Cardiac muscle cell (in vitro differentiated cells and primary cell): Measurements from ENCODE around the gene PRRT4. TPM values are rescaled to one million over a fixed set of nuclear protein-coding genes. Genes with fewer than 3 reads are reported as not detected.
A peak's percentile ranks its signal among the peaks of the same experiment; 100 is the strongest.

ENCODE experiments used
- DNase-seq, 2 donors: peaks; one replicate each; pipeline versions ENCODE4 v3.0.0 to v3.0.0-alpha.2; 2010 to 2017; ENCODE audit warnings: low read depth in 1 of 2, low spot score in 1 of 2
- H3K27ac ChIP-seq: fragments of 200-600 bp; sonication (generic); 2 replicates; pipeline ENCODE4 v1.5.1; 2016
- H3K27me3 ChIP-seq: fragments of 200-600 bp; sonication (generic); 2 replicates; pipeline ENCODE4 v1.6.0; 2016; ENCODE audit warnings: control low read depth
- H3K36me3 ChIP-seq: fragments of 200-600 bp; sonication (generic); 2 replicates; pipeline ENCODE4 v1.5.1; 2016; ENCODE audit warnings: control low read depth
- H3K4me1 ChIP-seq: fragments of 200-600 bp; sonication (generic); 2 replicates; pipeline ENCODE4 v1.8.1; 2017; ENCODE audit warnings: low read depth, mild to moderate bottlenecking, mixed run types
- H3K4me3 ChIP-seq: fragments of 200-600 bp; sonication (generic); 2 replicates; pipeline ENCODE4 v1.5.1; 2016; ENCODE audit warnings: mild to moderate bottlenecking
- H3K9me3 ChIP-seq: fragments of 200-600 bp; sonication (generic); 2 replicates; pipeline ENCODE4 v1.5.1; 2017; ENCODE audit warnings: low read depth, mild to moderate bottlenecking, control low read depth
- polyA plus RNA-seq: library from polyadenylated mRNA; unstranded; fragments of >200 nt; fragmentation: Nextera tagmentation; extraction: Ambion mirVana; gene quantifications from 2 replicates; pipeline ENCODE4 v1.2.1, GENCODE V29; 2016
- total RNA-seq: library from RNA; depleted of rRNA; stranded (reverse); fragments of >200 nt; gene quantifications from 2 replicates; pipeline ENCODE4 v1.2.3, GENCODE V29; 2016
- TF ChIP-seq, protein P1 (sequence below): IDR thresholded peaks from 2 replicates; pipeline ENCODE4 v1.5.1; 2012; ENCODE audit warnings: low read depth, mild to moderate bottlenecking, low read length

PRRT4 gene
- total and polyA plus RNA-seq, 2 experiments from 2014 or later = 13.2 to 26.6 TPM

DNA sequence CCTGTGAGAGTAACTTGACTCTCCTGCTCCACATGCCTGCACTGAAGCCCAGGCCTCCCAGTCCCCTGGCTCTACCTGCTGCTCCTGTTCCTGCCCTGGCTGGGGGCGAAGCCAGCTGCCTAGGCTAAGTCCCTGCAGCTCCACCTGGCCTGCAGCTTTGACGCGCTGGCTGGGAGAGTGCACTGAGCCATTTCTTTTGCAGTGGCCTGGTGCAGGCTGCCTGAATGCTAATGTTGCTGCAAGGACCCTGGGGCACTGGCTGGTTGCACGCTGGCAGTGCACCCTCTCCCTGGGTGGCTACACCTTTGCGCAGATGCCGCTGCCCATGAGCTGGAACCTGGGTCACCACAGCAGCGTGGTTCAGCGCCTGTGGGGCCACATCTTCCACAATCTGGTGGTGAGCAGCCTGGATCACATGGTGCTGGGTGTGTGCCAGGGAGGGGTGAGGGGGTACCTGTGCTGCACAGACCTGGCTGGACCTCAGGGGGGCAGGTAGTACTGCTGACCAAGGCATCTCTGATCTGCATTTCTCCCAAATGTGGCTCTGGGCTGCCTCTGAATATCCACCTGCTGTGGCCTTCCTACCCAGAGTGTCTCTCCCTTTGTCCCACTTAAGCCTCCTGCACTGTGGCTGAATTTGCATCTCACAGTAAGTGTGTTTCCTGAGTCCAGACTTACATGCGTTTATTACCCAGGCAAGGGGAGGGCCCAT, 28.3 kb upstream of the PRRT4 start:
- Histone ChIP-seq H3K9me3 (no peaks in the 10 kb centered on the region), H3K27ac (no peak overlapping the region), H3K4me1 (peaks cover 3% of the 10 kb centered on the region), H3K36me3 (no peaks in the 10 kb centered on the region), H3K27me3 (no peaks in the 10 kb centered on the region), H3K4me3 (no peak overlapping the region)
- no peak for DNase-seq
- TF ChIP-seq, protein P1, sequence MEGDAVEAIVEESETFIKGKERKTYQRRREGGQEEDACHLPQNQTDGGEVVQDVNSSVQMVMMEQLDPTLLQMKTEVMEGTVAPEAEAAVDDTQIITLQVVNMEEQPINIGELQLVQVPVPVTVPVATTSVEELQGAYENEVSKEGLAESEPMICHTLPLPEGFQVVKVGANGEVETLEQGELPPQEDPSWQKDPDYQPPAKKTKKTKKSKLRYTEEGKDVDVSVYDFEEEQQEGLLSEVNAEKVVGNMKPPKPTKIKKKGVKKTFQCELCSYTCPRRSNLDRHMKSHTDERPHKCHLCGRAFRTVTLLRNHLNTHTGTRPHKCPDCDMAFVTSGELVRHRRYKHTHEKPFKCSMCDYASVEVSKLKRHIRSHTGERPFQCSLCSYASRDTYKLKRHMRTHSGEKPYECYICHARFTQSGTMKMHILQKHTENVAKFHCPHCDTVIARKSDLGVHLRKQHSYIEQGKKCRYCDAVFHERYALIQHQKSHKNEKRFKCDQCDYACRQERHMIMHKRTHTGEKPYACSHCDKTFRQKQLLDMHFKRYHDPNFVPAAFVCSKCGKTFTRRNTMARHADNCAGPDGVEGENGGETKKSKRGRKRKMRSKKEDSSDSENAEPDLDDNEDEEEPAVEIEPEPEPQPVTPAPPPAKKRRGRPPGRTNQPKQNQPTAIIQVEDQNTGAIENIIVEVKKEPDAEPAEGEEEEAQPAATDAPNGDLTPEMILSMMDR = no peak

DNA sequence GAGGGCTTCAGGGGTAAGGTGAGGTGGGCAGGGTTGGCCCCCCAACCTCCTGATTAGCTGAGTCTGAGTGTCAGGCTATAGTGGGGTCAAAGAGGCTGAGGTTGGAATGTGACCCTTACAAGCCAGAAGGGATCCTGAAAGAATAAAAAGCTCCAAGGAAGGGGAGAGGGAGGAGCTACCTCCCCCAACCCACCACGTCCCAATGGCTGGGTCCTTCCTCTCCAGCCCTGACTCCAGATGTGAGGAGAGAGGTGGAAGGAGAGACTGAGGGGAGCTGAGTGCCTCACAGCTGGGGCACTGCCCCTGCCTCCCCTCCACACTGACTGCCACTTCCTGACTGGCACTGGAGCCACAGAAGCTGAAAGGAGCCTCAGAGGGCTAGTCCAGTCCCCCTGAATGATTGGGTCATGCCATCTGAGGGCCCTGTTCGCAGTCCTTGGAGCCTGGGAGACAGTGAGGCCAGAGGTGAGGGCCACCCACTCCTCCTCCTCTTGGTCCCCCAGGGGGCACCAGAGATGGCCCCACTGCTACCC, 27.7 kb upstream of the PRRT4 start:
- Histone ChIP-seq H3K4me3 (no peak overlapping the region), H3K27me3 (no peaks in the 10 kb centered on the region), H3K36me3 (no peaks in the 10 kb centered on the region), H3K27ac (no peak overlapping the region), H3K9me3 (no peaks in the 10 kb centered on the region), H3K4me1 (peaks cover 3% of the 10 kb centered on the region)
- DNase-seq = no peak
- TF ChIP-seq, protein P1 = no peak

DNA sequence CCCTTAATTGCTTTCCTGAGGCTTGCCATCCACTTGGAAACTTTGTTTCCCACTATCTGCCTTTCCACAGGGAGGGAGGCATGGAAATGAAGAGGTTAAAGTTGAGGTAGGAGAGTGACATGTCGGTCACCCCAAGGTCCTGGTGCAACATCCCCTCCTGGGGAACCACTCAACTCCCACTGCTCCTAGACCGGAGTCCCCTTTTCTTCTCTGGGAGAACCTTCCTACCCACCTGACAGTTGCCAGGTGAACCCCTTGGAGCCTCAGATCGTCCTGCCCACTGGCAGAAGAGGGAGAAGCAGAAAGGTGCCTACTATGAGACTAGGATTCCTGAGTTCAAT, 26.6 kb upstream of the PRRT4 start:
- no peak for DNase-seq
- Histone ChIP-seq H3K9me3 (no peaks in the 10 kb centered on the region), H3K27me3 (no peaks in the 10 kb centered on the region), H3K36me3 (no peaks in the 10 kb centered on the region), H3K4me1 (peaks cover 3% of the 10 kb centered on the region), H3K4me3 (no peak overlapping the region), H3K27ac (no peak overlapping the region)
- TF ChIP-seq, protein P1 = no peak

DNA sequence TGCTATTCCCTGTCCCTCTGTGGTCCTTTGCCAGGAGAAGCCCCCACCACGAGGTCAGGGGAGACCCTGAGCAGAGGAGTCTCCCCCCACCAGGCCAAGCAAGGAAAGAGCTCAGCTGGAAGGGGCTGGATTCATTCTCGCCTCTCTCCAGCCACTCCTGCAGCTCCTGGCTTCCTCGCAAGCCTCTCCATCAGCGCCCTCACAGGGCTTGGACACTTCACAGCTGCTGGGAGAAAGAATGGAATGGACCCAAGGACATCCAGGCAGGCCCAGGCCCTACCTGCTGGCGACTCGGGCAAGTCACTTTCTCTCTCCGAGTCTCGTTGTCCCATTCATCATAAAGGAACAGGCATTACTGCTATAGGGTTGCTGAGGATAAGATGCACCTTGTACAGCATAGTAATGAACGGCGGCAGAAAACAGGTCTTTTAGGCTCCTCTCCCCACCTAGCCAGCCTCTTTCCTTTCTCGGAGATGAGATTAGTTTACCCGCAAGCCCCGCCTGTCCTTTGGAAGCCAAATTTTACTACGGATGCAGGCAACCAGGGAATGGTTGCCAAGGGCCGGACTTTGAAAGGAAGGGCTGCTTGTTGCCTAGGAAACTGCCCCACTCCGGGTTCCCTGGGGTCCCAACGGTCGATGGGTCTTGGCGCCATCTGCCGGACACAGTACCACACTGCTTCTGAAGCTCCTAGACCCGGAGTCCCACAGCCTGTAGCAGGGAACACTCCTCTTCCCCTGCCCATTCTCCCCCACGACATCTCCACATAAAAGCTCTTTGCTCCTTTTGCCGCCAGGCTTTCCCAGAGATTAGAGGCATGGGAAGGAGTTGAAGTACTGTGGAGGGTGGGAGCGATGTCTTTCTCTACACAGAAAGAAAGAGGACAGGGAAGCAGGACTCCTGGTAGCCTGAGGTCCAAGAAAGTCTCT, 26.0 kb upstream of the PRRT4 start:
- no peaks in the 10 kb centered on the region for H3K9me3 ChIP-seq

More for the DNA sequence above, 26.0 kb upstream of the PRRT4 start:
- Histone ChIP-seq H3K27ac (no peak overlapping the region), H3K4me3 (no peak overlapping the region), H3K27me3 (no peaks in the 10 kb centered on the region), H3K4me1 (peaks cover 7% of the 10 kb centered on the region), H3K36me3 (no peaks in the 10 kb centered on the region)
- TF ChIP-seq, protein P1 = peak; percentile 90
- peak; percentile 90 to 91 for DNase-seq
